PC-3 (cell line): ENCODE data around the gene RASAL2.

Experiments
- CTCF ChIP-seq: fragments of 300-600 bp; sonication (generic); conservative IDR thresholded peaks from 2 replicates; pipeline ENCODE4 v1.5.1; 2017; ENCODE audit warnings: antibody characterized with exemption, low read depth, mild to moderate bottlenecking, low read length
- EZH2 ChIP-seq: fragments of 300-600 bp; sonication (generic); IDR thresholded peaks from one replicate; pipeline ENCODE4 v1.6.1; 2017; ENCODE audit warnings: antibody characterized with exemption, mild to moderate bottlenecking, low read length; ENCODE audit not compliant: unreplicated experiment
- EZH2phosphoT487 ChIP-seq: fragments of 300-600 bp; sonication (generic); IDR thresholded peaks from 2 replicates; pipeline ENCODE4 v1.6.1; 2018; ENCODE audit warnings: mild to moderate bottlenecking, antibody characterized with exemption, low read length, borderline replicate concordance

GRCh38 chr1:178196631-178197030 is 102.7 kb downstream of the RASAL2 start:
- no peak for TF ChIP-seq CTCF
- TF ChIP-seq EZH2, result no peak
- TF ChIP-seq EZH2phosphoT487, result no peak
